Lung (tissue), 12 donors: ENCODE measurements around the gene TGFB1I1. TPM values are rescaled to one million over a fixed set of nuclear protein-coding genes. Genes with fewer than 3 reads are reported as not detected.

Experiments used
- ATAC-seq: fragments of 200-7000 bp; cut with Tn5 transposase; one replicate; pipeline ENCODE4 v1.9.1; 2020; ENCODE audit warnings: moderate number of reproducible peaks; ENCODE audit not compliant: insufficient read depth, low FRiP score
- DNase-seq, 3 donors: peaks; one replicate each; pipeline ENCODE4 v3.0.0-alpha.2; 2013 to 2017
- H3K27ac ChIP-seq, 2 donors: one replicate each; pipeline ENCODE4 v1.5.1; 2013; ENCODE audit warnings: mild to moderate bottlenecking in 2 of 2, moderate library complexity in 2 of 2, control low read depth in 1 of 2, inconsistent platforms in 1 of 2, low read depth in 1 of 2, low read length in 1 of 2
- H3K27me3 ChIP-seq, 3 donors: one replicate each; pipeline ENCODE4 v1.5.1; 2013; ENCODE audit warnings: low read length in 2 of 3; ENCODE audit not compliant: control insufficient read depth in 3 of 3, insufficient read depth in 3 of 3
- H3K36me3 ChIP-seq, 4 donors: one replicate each; pipeline ENCODE4 v1.5.1; 2013; ENCODE audit warnings: low read length in 4 of 4, mild to moderate bottlenecking in 1 of 4, moderate library complexity in 1 of 4; ENCODE audit not compliant: control insufficient read depth in 4 of 4, insufficient read depth in 4 of 4
- H3K4me1 ChIP-seq, 5 donors: one replicate each; pipeline ENCODE4 v1.5.1; 2013; ENCODE audit warnings: low read length in 5 of 5, mild to moderate bottlenecking in 2 of 5, moderate library complexity in 1 of 5; ENCODE audit not compliant: control insufficient read depth in 5 of 5, insufficient read depth in 5 of 5
- H3K4me3 ChIP-seq: one replicate; pipeline ENCODE4 v1.5.1; 2013; ENCODE audit warnings: mild to moderate bottlenecking, control low read depth, moderate library complexity
- H3K9ac ChIP-seq, 2 donors: one replicate each; pipeline ENCODE4 v1.5.1; 2013; ENCODE audit warnings: low read length in 2 of 2, control low read depth in 1 of 2; ENCODE audit not compliant: insufficient read depth in 1 of 2
- H3K9me3 ChIP-seq, 4 donors: one replicate each; pipeline ENCODE4 v1.5.1; 2013; ENCODE audit warnings: low read length in 3 of 4, mild to moderate bottlenecking in 1 of 4, moderate library complexity in 1 of 4; ENCODE audit not compliant: control insufficient read depth in 4 of 4, insufficient read depth in 3 of 4
- CTCF ChIP-seq: IDR thresholded peaks from 2 replicates; pipeline ENCODE4 v1.5.1; 2012; ENCODE audit warnings: mild to moderate bottlenecking; ENCODE audit errors: control extremely low read depth, extremely low read depth
- WGBS, 2 donors: extraction: QIAGEN DNeasy Blood & Tissue Kit; methylation state at CpG; one replicate each; pipeline ENCODE4 v1.1.7; 2013; 5-methylcytosine and 5-hydroxymethylcytosine counted together
- polyA plus RNA-seq, 2 donors: library from polyadenylated mRNA; stranded (reverse); fragments of 200-250 nt; gene quantifications; one replicate each; pipeline ENCODE4 v1.2.1, GENCODE V29; 2013
- total RNA-seq, 2 donors: library from RNA; depleted of rRNA in 1 of 2; stranded (reverse); fragments of >200 nt in 1 of 2; gene quantifications; one replicate each; pipeline ENCODE4 v1.2.1, GENCODE V29; 2014 to 2021
- donor health status: control.
- donor health status: control.
- donor health status: Bipolar disorder and iron deficiency.
- donor health status: healthy.
- donor health status: DM: yes; HTN: yes; CAD: no.

TGFB1I1 gene
- total and polyA plus RNA-seq, 4 donors, result 25.1 to 58.9 (median 37.6) TPM

- Histone ChIP-seq H3K4me3 (no peak overlapping the region), H3K9ac (no peak overlapping the region), H3K27me3 (no peaks in the 10 kb centered on the region), H3K27ac (no peak overlapping the region), H3K36me3 (peaks cover 9 to 27% (median 13%) of the 10 kb centered on the region in 4 donors), H3K4me1 (peaks cover 0 to 23% (median 8%) of the 10 kb centered on the region in 5 donors), H3K9me3 (no peaks in the 10 kb centered on the region)
- ATAC-seq (no peak), DNase-seq (no peak)
- 85 to 91% methylated on average over 3 of the region's 3 CpGs for WGBS, 2 donors
- no peak for TF ChIP-seq CTCF
These were observed 1.3 kb upstream of the TGFB1I1 start for GRCh38 chr16:31470615-31471014.

- WGBS, 2 donors, result 41 to 53% methylated on average over 15 of the region's 15 CpGs
- Histone ChIP-seq H3K27me3 (no peaks in the 10 kb centered on the region), H3K9me3 (no peaks in the 10 kb centered on the region), H3K27ac (peak overlapping the region; percentile 76 to 85), H3K4me1 (peaks cover 0 to 23% (median 8%) of the 10 kb centered on the region in 5 donors), H3K36me3 (peaks cover 6 to 26% (median 13%) of the 10 kb centered on the region in 4 donors), H3K4me3 (peak overlapping the region; percentile 62), H3K9ac (peak overlapping the region; percentile 82 to 89)
- DNase-seq (peak in 1 of 3 donors; percentile 42), ATAC-seq (no peak)
- TF ChIP-seq CTCF, result no peak
These were observed 594 bp upstream of the TGFB1I1 start for GRCh38 chr16:31471241-31471874.

GRCh38 chr16:31472709-31473203, 804 bp downstream of the TGFB1I1 start:
- 38 to 45% methylated on average over 20 of the region's 20 CpGs for WGBS, 2 donors
- Histone ChIP-seq H3K27ac (peak overlapping the region; percentile 84 to 85), H3K4me1 (peaks cover 0 to 23% (median 8%) of the 10 kb centered on the region in 5 donors), H3K36me3 (peaks cover 6 to 23% (median 14%) of the 10 kb centered on the region in 4 donors), H3K4me3 (peak overlapping the region; percentile 61), H3K9ac (peak overlapping the region in 1 of 2 donors; percentile 67), H3K9me3 (no peaks in the 10 kb centered on the region), H3K27me3 (no peaks in the 10 kb centered on the region)
- DNase-seq (peak; percentile 95 to 96 (median 95)), ATAC-seq (peak; percentile 81)
- TF ChIP-seq CTCF, result peak; percentile 21
